Esophagus squamous epithelium (tissue), 5 donors: Measurements from ENCODE around the gene ZNF358. TPM values are rescaled to one million over a fixed set of nuclear protein-coding genes. Genes with fewer than 3 reads are reported as not detected.
A peak's percentile ranks its signal among the peaks of the same experiment; 100 is the strongest.

Experiments
- DNase-seq: peaks from one replicate; lab custom pipeline; 2025; lab: John Stamatoyannopoulos, UW
- H3K27ac ChIP-seq, 4 donors: fragments of 200-600 bp; sonication (generic); one replicate each; pipeline ENCODE4 v1.5.1; 2016 to 2019; ENCODE audit warnings: mild to moderate bottlenecking in 1 of 4
- H3K27me3 ChIP-seq, 4 donors: fragments of 200-600 bp; sonication (generic); 1 replicate in 3 of 4; 2 replicates in 1 of 4; pipeline versions ENCODE4 v1.5.1 to v1.6.0; 2017 to 2021; ENCODE audit warnings: antibody characterized with exemption in 1 of 4
- H3K36me3 ChIP-seq, 3 donors: fragments of 200-600 bp; sonication (generic); one replicate each; pipeline ENCODE4 v1.5.1; 2016 to 2019
- H3K4me1 ChIP-seq, 3 donors: fragments of 200-600 bp; sonication (generic); one replicate each; pipeline ENCODE4 v1.5.1; 2017 to 2019
- H3K4me3 ChIP-seq, 4 donors: fragments of 200-600 bp; sonication (generic); 1 replicate in 3 of 4; 2 replicates in 1 of 4; pipeline ENCODE4 v1.5.1; 2016 to 2019; ENCODE audit warnings: mild to moderate bottlenecking in 2 of 4, moderate library complexity in 1 of 4
- H3K9me3 ChIP-seq, 3 donors: fragments of 200-600 bp; sonication (generic); one replicate each; pipeline ENCODE4 v1.5.1; 2016 to 2019
- CTCF ChIP-seq, 6 experiments: fragments of 450-650 bp in 4 of 6; fragments of 200-600 bp in 2 of 6; sonication (generic) in 2 of 6; IDR thresholded peaks; one replicate each; pipeline ENCODE4 v1.5.1; 2016 to 2019; ENCODE audit warnings: antibody characterized with exemption in 6 of 6, mild to moderate bottlenecking in 4 of 6, moderate library complexity in 4 of 6
- POLR2A ChIP-seq, 4 donors: fragments of 450-650 bp; IDR thresholded peaks; one replicate each; pipeline ENCODE4 v1.6.1; 2017; ENCODE audit warnings: antibody characterized with exemption in 4 of 4, mild to moderate bottlenecking in 4 of 4, moderate library complexity in 3 of 4
- WGBS, 2 donors: methylation state at CpG; one replicate each; pipeline ENCODE4 v1.1.5; 2018; 5-methylcytosine and 5-hydroxymethylcytosine counted together
- intact Hi-C: fragments of 100-400 bp; cut with DNase I; formaldehyde crosslinking; loops from one replicate; pipeline ENCODE4 v1.15.0; 2022
- total RNA-seq, 4 donors: library from RNA; depleted of rRNA; stranded (reverse); fragments of >200 nt; gene quantifications; one replicate each; pipeline ENCODE4 v1.1.0, GENCODE V29; 2016
- donor health status: DM: yes; HTN: yes; CAD: no.

ZNF358 gene
- total RNA-seq, 4 donors from 2014 or later = 3.8 to 42.2 (median 19.5) TPM

GRCh38 chr19:7488736-7489353 is 27.1 kb upstream of the ZNF358 start, which contains the start of gene PEX11G:
Gene PEX11G, minus strand, starts transcription at chr19:7489035. Its CDS starts 25 bp downstream, at chr19:7489010.
- peak; percentile 14 for DNase-seq

GRCh38 chr19:7489609-7490044 is 26.3 kb upstream of the ZNF358 start:
- intact Hi-C loops = no loop called here
- no peaks in the 10 kb centered on the region for H3K36me3 ChIP-seq
- no peak for DNase-seq
- peak overlapping the region in 2 of 4 donors; percentile 85 to 88 for H3K27ac ChIP-seq
- peaks cover 6 to 32% (median 20%) of the 10 kb centered on the region in 3 donors for H3K4me1 ChIP-seq
- TF ChIP-seq POLR2A (IDR thresholded peaks at IDR 0.05) (no peak), CTCF (IDR thresholded peaks at IDR 0.05) (no peak)
- H3K4me3 ChIP-seq = peak overlapping the region; percentile 57 to 89 (median 60)
- WGBS, 2 donors = 50 to 75% methylated on average over 11 of the region's 11 CpGs
- H3K27me3 ChIP-seq = no peaks in the 10 kb centered on the region
- H3K9me3 ChIP-seq = no peaks in the 10 kb centered on the region

More at GRCh38 chr19:7488736-7489353, 27.1 kb upstream of the ZNF358 start, which contains the start of gene PEX11G:
- 0% methylated on average over 8 to 17 of the region's 49 CpGs for WGBS, 2 donors
- Histone ChIP-seq H3K36me3 (peaks cover 0 to 5% (median 0%) of the 10 kb centered on the region in 3 donors), H3K9me3 (no peaks in the 10 kb centered on the region), H3K27ac (peak within 1 kb of the TSS; percentile 81 to 92 (median 86)), H3K4me1 (peaks cover 6 to 24% (median 12%) of the 10 kb centered on the region in 3 donors), H3K4me3 (peak within 1 kb of the TSS; percentile 57 to 89 (median 60)), H3K27me3 (no peaks in the 10 kb centered on the region)
- TF ChIP-seq CTCF (IDR thresholded peaks at IDR 0.05) (peak in 3 of 6 experiments; percentile 7 to 28 (median 12)), POLR2A (IDR thresholded peaks at IDR 0.05) (peak in 3 of 4 donors; percentile 56 to 83 (median 58))
- intact Hi-C loops = no loop called here

- no peaks in the 10 kb centered on the region for H3K36me3 ChIP-seq
- H3K27ac ChIP-seq = peak overlapping the region in 2 of 4 donors; percentile 39 to 80
- DNase-seq = no peak
- H3K27me3 ChIP-seq = no peaks in the 10 kb centered on the region
- WGBS, 2 donors = 26 to 30% methylated on average over 4 of the region's 4 CpGs
- H3K9me3 ChIP-seq = no peaks in the 10 kb centered on the region
- no peak for TF ChIP-seq CTCF (IDR thresholded peaks at IDR 0.05)
- H3K4me1 ChIP-seq = peaks cover 6 to 40% (median 24%) of the 10 kb centered on the region in 3 donors
- H3K4me3 ChIP-seq = no peak overlapping the region
- intact Hi-C loops = no loop called here
Observed at GRCh38 chr19:7492142-7492541, 23.8 kb upstream of the ZNF358 start.

GRCh38 chr19:7492558-7492957 is 23.3 kb upstream of the ZNF358 start:
- peaks cover 6 to 40% (median 24%) of the 10 kb centered on the region in 3 donors for H3K4me1 ChIP-seq
- H3K9me3 ChIP-seq = no peaks in the 10 kb centered on the region
- no peaks in the 10 kb centered on the region for H3K27me3 ChIP-seq
- H3K4me3 ChIP-seq = no peak overlapping the region
- DNase-seq = no peak
- no peaks in the 10 kb centered on the region for H3K36me3 ChIP-seq
- no peak for TF ChIP-seq CTCF (IDR thresholded peaks at IDR 0.05)
- no peak for TF ChIP-seq POLR2A (IDR thresholded peaks at IDR 0.05)
- intact Hi-C loops = no loop called here
- peak overlapping the region in 1 of 4 donors; percentile 80 for H3K27ac ChIP-seq
- WGBS, 2 donors = 54 to 56% methylated on average over 11 of the region's 11 CpGs

- Histone ChIP-seq H3K9me3 (no peaks in the 10 kb centered on the region), H3K4me3 (peak overlapping the region in 1 of 4 donors; percentile 7), H3K4me1 (peaks cover 0 to 24% (median 14%) of the 10 kb centered on the region in 3 donors), H3K36me3 (no peaks in the 10 kb centered on the region), H3K27ac (peak overlapping the region; percentile 18 to 81 (median 73)), H3K27me3 (no peaks in the 10 kb centered on the region)
- intact Hi-C loops = no loop called here
- WGBS, 2 donors = 20 to 43% methylated on average over 11 to 13 of the region's 13 CpGs
- no peak for DNase-seq
- no peak for TF ChIP-seq CTCF (IDR thresholded peaks at IDR 0.05)
- peak in 1 of 4 donors; percentile 9 for TF ChIP-seq POLR2A (IDR thresholded peaks at IDR 0.05)
Observed at GRCh38 chr19:7494416-7495098, 21.3 kb upstream of the ZNF358 start.
